Measurements from ENCODE around the gene ELF5. TPM values are rescaled to one million over a fixed set of nuclear protein-coding genes. Genes with fewer than 3 reads are reported as not detected.

The ELF5 gene
- total RNA-seq, 2 donors from 2014 or later = 0.18 to 2.7 TPM

- 70% methylated on average over 5 of the region's 5 CpGs for WGBS
- TF ChIP-seq POLR2A (IDR thresholded peaks at IDR 0.05) = no peak
- TF ChIP-seq POLR2AphosphoS5 (IDR thresholded peaks at IDR 0.05) = no peak
- no peak for TF ChIP-seq CTCF (IDR thresholded peaks at IDR 0.05)
- no peak overlapping the region for H3K27ac ChIP-seq
- no peaks in the 10 kb centered on the region for H3K9me3 ChIP-seq
- no peaks in the 10 kb centered on the region for H3K36me3 ChIP-seq
- H3K4me3 ChIP-seq = no peak overlapping the region
- no peak for DNase-seq (ENCODE audit: low spot score)
- intact Hi-C loops (cut with DNase I) = no loop called here
- H3K4me1 ChIP-seq (replicated peaks) = no peaks in the 10 kb centered on the region
- H3K27me3 ChIP-seq (replicated peaks; ENCODE audit: insufficient read depth) = no peaks in the 10 kb centered on the region
Measured at GRCh38 chr11:34507610-34508009, 6.0 kb downstream of the ELF5 start.

GRCh38 chr11:34507156-34507555 lies 6.4 kb downstream of the ELF5 start:
- 78% methylated on average over 6 of the region's 6 CpGs for WGBS
- no peaks in the 10 kb centered on the region for H3K9me3 ChIP-seq
- H3K4me3 ChIP-seq = no peak overlapping the region
- DNase-seq (ENCODE audit: low spot score) = no peak
- intact Hi-C loops (cut with DNase I) = no loop called here
- TF ChIP-seq POLR2AphosphoS5 (IDR thresholded peaks at IDR 0.05) = no peak
- TF ChIP-seq POLR2A (IDR thresholded peaks at IDR 0.05) = no peak
- TF ChIP-seq CTCF (IDR thresholded peaks at IDR 0.05) = no peak
- H3K36me3 ChIP-seq = no peaks in the 10 kb centered on the region
- H3K27ac ChIP-seq = no peak overlapping the region
- H3K4me1 ChIP-seq (replicated peaks) = no peaks in the 10 kb centered on the region
- no peaks in the 10 kb centered on the region for H3K27me3 ChIP-seq (replicated peaks; ENCODE audit: insufficient read depth)

GRCh38 chr11:34505874-34506273 lies 7.7 kb downstream of the ELF5 start:
- 81% methylated on average over 5 of the region's 5 CpGs for WGBS
- H3K4me3 ChIP-seq = no peak overlapping the region
- H3K36me3 ChIP-seq = no peaks in the 10 kb centered on the region
- no peak overlapping the region for H3K27ac ChIP-seq
- H3K4me1 ChIP-seq (replicated peaks) = no peaks in the 10 kb centered on the region
- no peaks in the 10 kb centered on the region for H3K9me3 ChIP-seq
- intact Hi-C loops (cut with DNase I) = no loop called here
- H3K27me3 ChIP-seq (replicated peaks; ENCODE audit: insufficient read depth) = no peaks in the 10 kb centered on the region
- TF ChIP-seq POLR2A (IDR thresholded peaks at IDR 0.05) (no peak), POLR2AphosphoS5 (IDR thresholded peaks at IDR 0.05) (no peak), CTCF (IDR thresholded peaks at IDR 0.05) (no peak)
- no peak for DNase-seq (ENCODE audit: low spot score)

GRCh38 chr11:34502949-34503348 lies 10.6 kb downstream of the ELF5 start:
- no peak for TF ChIP-seq CTCF (IDR thresholded peaks at IDR 0.05)
- Histone ChIP-seq H3K27ac (no peak overlapping the region), H3K27me3 (replicated peaks; ENCODE audit: insufficient read depth) (no peaks in the 10 kb centered on the region), H3K4me3 (no peak overlapping the region), H3K4me1 (replicated peaks) (no peaks in the 10 kb centered on the region), H3K36me3 (no peaks in the 10 kb centered on the region), H3K9me3 (no peaks in the 10 kb centered on the region)
- intact Hi-C loops (cut with DNase I) = loop anchor here (5.0 kb wide), 1 partner anchor 394 kb away; no protein-coding TSS in a partner anchor
- 100% methylated on average over 3 of the region's 3 CpGs for WGBS
- DNase-seq (ENCODE audit: low spot score) = no peak

- intact Hi-C loops (cut with DNase I) = loop anchor here (5.0 kb wide), 1 partner anchor 395 kb away; no protein-coding TSS in a partner anchor
- no peak overlapping the region for H3K4me3 ChIP-seq
- no peaks in the 10 kb centered on the region for H3K9me3 ChIP-seq
- no peaks in the 10 kb centered on the region for H3K27me3 ChIP-seq (replicated peaks; ENCODE audit: insufficient read depth)
- H3K27ac ChIP-seq = no peak overlapping the region
- WGBS = 8% methylated on average over 2 of the region's 2 CpGs
- no peaks in the 10 kb centered on the region for H3K4me1 ChIP-seq (replicated peaks)
- no peaks in the 10 kb centered on the region for H3K36me3 ChIP-seq
- no peak for DNase-seq (ENCODE audit: low spot score)
- no peak for TF ChIP-seq POLR2AphosphoS5 (IDR thresholded peaks at IDR 0.05)
- TF ChIP-seq POLR2A (IDR thresholded peaks at IDR 0.05) = no peak
- TF ChIP-seq CTCF (IDR thresholded peaks at IDR 0.05) = no peak
Measured at GRCh38 chr11:34501949-34502348, 11.6 kb downstream of the ELF5 start.

Measured in prostate gland (tissue), 2 donors.